ENCODE data around the gene SP2. TPM values are rescaled to one million over a fixed set of nuclear protein-coding genes. Genes with fewer than 3 reads are reported as not detected.
A peak's percentile ranks its signal among the peaks of the same experiment; 100 is the strongest.

The SP2 gene
- total and polyA plus RNA-seq, 2 of the 8 experiments (the other 6 are each of a cell fraction or from before 2014, with no cell fraction given): 5.6 to 13.8 TPM

DNA sequence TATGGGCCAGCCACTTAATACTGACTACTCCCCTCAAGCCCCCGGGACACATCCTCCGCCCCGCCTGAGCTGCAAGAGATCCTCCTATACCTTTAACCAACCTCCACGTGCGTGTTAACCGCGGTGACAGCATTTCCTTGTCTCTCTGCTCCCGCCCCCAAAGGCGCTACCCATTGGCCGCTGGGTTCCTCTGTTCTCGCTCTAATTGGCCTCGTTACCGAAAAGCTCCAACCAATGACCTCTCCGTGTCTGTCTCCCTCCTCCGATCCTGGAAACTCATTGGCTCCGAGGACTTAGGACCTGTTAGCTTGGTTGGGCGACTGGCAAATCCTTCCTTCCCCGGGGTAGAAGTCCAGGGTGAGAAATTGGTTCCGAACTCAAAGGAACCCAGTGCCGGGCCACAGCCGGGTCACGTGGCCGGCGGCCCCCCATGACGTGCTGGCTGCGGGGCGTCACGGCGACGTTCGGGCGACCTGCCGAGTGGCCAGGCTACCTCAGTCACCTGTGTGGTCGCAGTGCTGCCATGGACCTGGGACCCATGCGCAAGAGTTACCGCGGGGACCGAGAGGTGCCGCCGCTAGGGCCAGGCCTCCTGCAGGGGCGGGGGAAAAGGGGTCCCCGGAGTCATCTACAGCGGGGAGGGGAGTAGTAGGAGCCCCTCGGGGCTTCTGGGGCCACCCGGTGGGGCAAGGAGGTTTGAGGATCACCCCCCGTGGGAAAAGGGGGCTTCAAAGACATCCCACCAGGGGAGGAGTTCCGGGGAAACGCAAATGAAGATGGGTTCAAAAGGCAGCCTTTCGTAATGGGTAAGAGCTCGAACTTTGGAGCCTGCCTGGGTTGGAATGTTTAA is 45.4 kb downstream of the SP2 start, which contains the start of gene PNPO:
PNPO (plus strand) TSS at position 326 of the 850 bp plus-strand sequence; CDS start at position 431, 105 bp downstream.
- no peak within 1 kb of the TSS for H3K56ac ChIP-seq (replicated peaks; ENCODE audit: insufficient read length, low read depth, low read length)
- no peaks in the 10 kb centered on the region for H3K79me2 ChIP-seq (ENCODE audit: control insufficient read depth in 1 of 2, insufficient read depth in 2 of 2, low read length in 2 of 2)
- no peak within 1 kb of the TSS for H4K5ac ChIP-seq (ENCODE audit: insufficient read length, low read depth, low read length)
- no peak within 1 kb of the TSS for H3K23ac ChIP-seq (ENCODE audit: insufficient read length)
- ChIA-PET POLR2A (ENCODE audit: partially characterized antibody) (interaction anchor here (0.7 to 2.7 kb wide), 10 partner anchors 9 to 166 kb away, joined by 3 to 8 read pairs (median 4); partner anchors contain the start of genes CDK5RAP3, SNX11 and SP2), CTCF (ENCODE audit: partially characterized antibody) (interaction anchor here (0.6 to 28.0 kb wide), 9 partner anchors 14 to 164 kb away, joined by 3 to 1010 read pairs (median 7); partner anchors contain the start of genes CDK5RAP3, PRR15L, SCRN2 and SP6)
- peak within 1 kb of the TSS; percentile 74; the same call in 1 of the 2 replicates for H4K8ac ChIP-seq (ENCODE audit: extremely low read depth, insufficient read depth, low read length)
- 0 out of 2 replicates have a peak within 1 kb of the TSS, but pooled peaks have one; percentile 17 for H2BK12ac ChIP-seq (ENCODE audit: low read depth, low read length)
- peaks cover 0 to 12% (median 7%) of the 10 kb centered on the region in 4 experiments; a peak in 5 of 7 replicates for H3K27me3 ChIP-seq (replicated peaks in 1 of 4; ENCODE audit: control insufficient read depth in 3 of 4, extremely low read depth in 1 of 4, insufficient read depth in 3 of 4, low read length in 3 of 4)
- no peak within 1 kb of the TSS; the same call in 1 of the 2 replicates for H2AK5ac ChIP-seq (ENCODE audit: low read depth, low read length)
- no peak within 1 kb of the TSS for H2BK15ac ChIP-seq (ENCODE audit: low read length)
- no peak within 1 kb of the TSS for H2AFZ ChIP-seq (ENCODE audit: low read length)
- no peaks in the 10 kb centered on the region; a peak in 1 of 8 replicates for H3K36me3 ChIP-seq (ENCODE audit: control insufficient read depth in 2 of 4, insufficient read depth in 4 of 4, low read length in 3 of 4)
- H4K20me1 ChIP-seq (replicated peaks in 1 of 2; ENCODE audit: control insufficient read depth in 1 of 2, insufficient read depth in 2 of 2, low read length in 2 of 2): no peaks in the 10 kb centered on the region
- H3K79me1 ChIP-seq (ENCODE audit: low read depth, low read length): no peaks in the 10 kb centered on the region
- H3K14ac ChIP-seq (ENCODE audit: insufficient read length): no peak within 1 kb of the TSS
- no peak within 1 kb of the TSS for H2BK120ac ChIP-seq (replicated peaks; ENCODE audit: low read depth, low read length)
- no peak within 1 kb of the TSS for H2BK20ac ChIP-seq (ENCODE audit: low read length)
- H3K4me1 ChIP-seq (replicated peaks in 1 of 4; ENCODE audit: control insufficient read depth in 3 of 4, insufficient read depth in 4 of 4, low read length in 3 of 4): peaks cover 0 to 1% (median 0%) of the 10 kb centered on the region in 4 experiments; a peak in 1 of 7 replicates
- H3K4me2 ChIP-seq (ENCODE audit: insufficient read depth in 1 of 2, low read depth in 2 of 2, low read length in 2 of 2): peak within 1 kb of the TSS; percentile 68 to 74
- H3K18ac ChIP-seq (ENCODE audit: extremely low read depth, low read length): no peak within 1 kb of the TSS
- no peaks in the 10 kb centered on the region for H3K9me3 ChIP-seq (ENCODE audit: insufficient read depth in 2 of 2, low read depth in 1 of 2, low read length in 1 of 2)
- H3K4ac ChIP-seq (replicated peaks; ENCODE audit: insufficient read length, low read depth, low read length): no peak within 1 kb of the TSS
- FAIRE-seq (peak; percentile 36), DNase-seq (ENCODE audit: low read depth in 1 of 2, low spot score in 2 of 2) (peak; percentile 56 to 77)
- 50% methylated on average over 44 of the region's 50 CpGs; no CpG with 5 or more reads in 1 of the 2 experiments for WGBS, 2 experiments (ENCODE audit: extremely low coverage in 1 of 2, insufficient coverage in 1 of 2, insufficient read length in 1 of 2, insufficient replicate concordance in 2 of 2, low coverage in 1 of 2, low lambda C conversion rate in 2 of 2, missing lambda C conversion rate in 1 of 2)
- no peak within 1 kb of the TSS for H3K9ac ChIP-seq (replicated peaks in 1 of 4; ENCODE audit: extremely low read depth in 1 of 4, low read depth in 3 of 4, low read length in 3 of 4)
- peak within 1 kb of the TSS; percentile 17 to 58 (median 35); a peak in 7 of 8 replicates for H3K4me3 ChIP-seq (ENCODE audit: extremely low read depth in 1 of 4, insufficient read depth in 2 of 4, low read depth in 3 of 4, low read length in 4 of 4)
- H3K23me2 ChIP-seq (ENCODE audit: low read depth, low read length): peaks cover 3% of the 10 kb centered on the region; the same call in 1 of the 2 replicates
- no peak within 1 kb of the TSS for H3K27ac ChIP-seq (ENCODE audit: low read depth, low read length)
- H4K91ac ChIP-seq (replicated peaks; ENCODE audit: insufficient read length, low read length): peak within 1 kb of the TSS; percentile 30
- no peak within 1 kb of the TSS; the same call in 1 of the 2 replicates for H2BK5ac ChIP-seq (ENCODE audit: low read depth, low read length)
- no peak for TF ChIP-seq KDM5A (IDR thresholded peaks at IDR 0.05; ENCODE audit: low read length)
- no peak for TF ChIP-seq EP300 (IDR thresholded peaks at IDR 0.05; ENCODE audit: borderline replicate concordance in 1 of 2, low read depth in 2 of 2, low read length in 2 of 2)
- peak; percentile 98 for TF ChIP-seq SP1 (IDR thresholded peaks at IDR 0.05; ENCODE audit: low read depth, low read length)
- peak; percentile 82 for TF ChIP-seq CHD2 (IDR thresholded peaks at IDR 0.05; ENCODE audit: low read length)
- 0 out of 2 replicates have a peak, but pooled peaks have one; percentile 35 for TF ChIP-seq PHF8 (conservative IDR thresholded peaks at IDR 0.05; ENCODE audit: low read depth, low read length)
- no peak for TF ChIP-seq CBX5 (IDR thresholded peaks at IDR 0.05; ENCODE audit: low read depth, low read length)
- TF ChIP-seq RXRA (IDR thresholded peaks at IDR 0.05; ENCODE audit: insufficient read depth, low read depth, low read length): no peak
- TF ChIP-seq, protein P1, sequence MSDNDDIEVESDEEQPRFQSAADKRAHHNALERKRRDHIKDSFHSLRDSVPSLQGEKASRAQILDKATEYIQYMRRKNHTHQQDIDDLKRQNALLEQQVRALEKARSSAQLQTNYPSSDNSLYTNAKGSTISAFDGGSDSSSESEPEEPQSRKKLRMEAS (IDR thresholded peaks at IDR 0.05): peak; percentile 99
- TF ChIP-seq CBX8 (IDR thresholded peaks at IDR 0.05; ENCODE audit: borderline replicate concordance, low read depth, low read length): no peak
- no peak for TF ChIP-seq POLR2AphosphoS5 (IDR thresholded peaks at IDR 0.05; ENCODE audit: low read depth, low read length)
- TF ChIP-seq GABPA (IDR thresholded peaks at IDR 0.05; ENCODE audit: borderline replicate concordance, insufficient read depth, low read length): no peak
